ENCODE results near the gene BAG5. TPM values are rescaled to one million over a fixed set of nuclear protein-coding genes. Genes with fewer than 3 reads are reported as not detected.

Gene BAG5
- total and polyA plus RNA-seq, 8 donors, result 22.7 to 32.1 (median 25.9) TPM

- ATAC-seq, result peak; percentile 94
- intact Hi-C loops (cut with DNase I), result no loop called here
- H3K4me1 ChIP-seq, result peaks cover 14 to 51% of the 10 kb centered on the region in 2 donors
Measured at GRCh38 chr14:103528587-103529382, 33.7 kb downstream of the BAG5 start, which contains the start of gene TRMT61A. Gene TRMT61A, plus strand, starts transcription at chr14:103529196. Its CDS starts 783 bp downstream, at chr14:103529979.

GRCh38 chr14:103528146-103528586 lies 34.3 kb downstream of the BAG5 start:
- Histone ChIP-seq H3K27me3 (peaks cover 0 to 16% of the 10 kb centered on the region in 2 donors), H3K27ac (peak overlapping the region; percentile 86 to 89), H3K9me3 (no peaks in the 10 kb centered on the region), H3K4me1 (peaks cover 15 to 54% of the 10 kb centered on the region in 2 donors), H3K36me3 (peaks cover 0 to 25% of the 10 kb centered on the region in 2 donors), H3K4me3 (peak overlapping the region; percentile 96 to 99)
- ATAC-seq, result peak; percentile 70
- intact Hi-C loops (cut with DNase I), result no loop called here
- no peak for TF ChIP-seq CTCF (IDR thresholded peaks at IDR 0.05)
- peak in 1 of 4 donors; percentile 48 for DNase-seq

More at GRCh38 chr14:103528587-103529382, 33.7 kb downstream of the BAG5 start, which contains the start of gene TRMT61A:
- Histone ChIP-seq H3K9me3 (no peaks in the 10 kb centered on the region), H3K27ac (peak within 1 kb of the TSS; percentile 86 to 89), H3K4me3 (peak within 1 kb of the TSS; percentile 96 to 99), H3K36me3 (peaks cover 0 to 31% of the 10 kb centered on the region in 2 donors), H3K27me3 (peaks cover 0 to 10% of the 10 kb centered on the region in 2 donors)
- TF ChIP-seq CTCF (IDR thresholded peaks at IDR 0.05), result no peak
- peak; percentile 88 to 95 (median 92) for DNase-seq

- Histone ChIP-seq H3K4me3 (peak overlapping the region in 1 of 2 donors; percentile 99), H3K27ac (peak overlapping the region; percentile 86 to 89), H3K27me3 (peaks cover 5 to 22% of the 10 kb centered on the region in 2 donors), H3K36me3 (peaks cover 0 to 19% of the 10 kb centered on the region in 2 donors), H3K4me1 (peaks cover 19 to 60% of the 10 kb centered on the region in 2 donors), H3K9me3 (no peaks in the 10 kb centered on the region)
- intact Hi-C loops (cut with DNase I), result no loop called here
- DNase-seq (no peak), ATAC-seq (peak; percentile 37)
- no peak for TF ChIP-seq CTCF (IDR thresholded peaks at IDR 0.05)
Measured at GRCh38 chr14:103527408-103528145, 34.9 kb downstream of the BAG5 start.

- no peak for TF ChIP-seq CTCF (IDR thresholded peaks at IDR 0.05)
- peaks cover 0 to 12% of the 10 kb centered on the region in 2 donors for H3K36me3 ChIP-seq
- intact Hi-C loops (cut with DNase I), result no loop called here
- DNase-seq, result no peak
- peaks cover 19 to 65% of the 10 kb centered on the region in 2 donors for H3K4me1 ChIP-seq
- no peaks in the 10 kb centered on the region for H3K9me3 ChIP-seq
- H3K27me3 ChIP-seq, result peaks cover 8 to 29% of the 10 kb centered on the region in 2 donors
- no peak for ATAC-seq
- no peak overlapping the region for H3K4me3 ChIP-seq
- no peak overlapping the region for H3K27ac ChIP-seq
Measured at GRCh38 chr14:103526914-103527248, 35.6 kb downstream of the BAG5 start.
